IgD-negative memory B cell (primary cell): Measurements from ENCODE around the gene ATF7. TPM values are rescaled to one million over a fixed set of nuclear protein-coding genes. Genes with fewer than 3 reads are reported as not detected.

Experiments used
- H3K27ac Mint-ChIP-seq, 3 donors: one replicate each; pipeline ENCODE4 v1.8.0; 2020 to 2022; ENCODE audit warnings: mild to moderate bottlenecking in 3 of 3, mixed read lengths in 3 of 3, moderate library complexity in 1 of 3
- H3K27me3 Mint-ChIP-seq: one replicate; pipeline ENCODE4 v1.8.0; 2021; ENCODE audit warnings: mixed read lengths
- H3K36me3 Mint-ChIP-seq: one replicate; pipeline ENCODE4 v1.8.0; 2020; ENCODE audit warnings: mild to moderate bottlenecking, mixed read lengths
- H3K4me1 Mint-ChIP-seq, 3 donors: one replicate each; pipeline ENCODE4 v1.8.0; 2020 to 2022; ENCODE audit warnings: mixed read lengths in 3 of 3, mild to moderate bottlenecking in 1 of 3
- H3K4me3 Mint-ChIP-seq, 4 donors: one replicate each; pipeline ENCODE4 v1.8.0; 2020 to 2022; ENCODE audit warnings: mild to moderate bottlenecking in 4 of 4, mixed read lengths in 4 of 4, moderate library complexity in 3 of 4
- H3K9me3 Mint-ChIP-seq, 3 donors: one replicate each; pipeline ENCODE4 v1.8.0; 2020 to 2021; ENCODE audit warnings: mixed read lengths in 3 of 3, mild to moderate bottlenecking in 1 of 3
- polyA plus RNA-seq: library from polyadenylated mRNA; unstranded; fragments of 300-500 nt; fragmentation: Illumina TruSeq; gene quantifications from one replicate; pipeline ENCODE4 v1.2.3, GENCODE V29; 2021

Gene ATF7
- polyA plus RNA-seq, 1 donor from 2014 or later: 14.4 TPM

GRCh38 chr12:53493610-53494391 lies 132.4 kb downstream of the ATF7 start:
- no peaks in the 10 kb centered on the region for H3K9me3 Mint-ChIP-seq
- H3K4me1 Mint-ChIP-seq: peaks cover 19 to 24% (median 23%) of the 10 kb centered on the region in 3 donors
- H3K36me3 Mint-ChIP-seq: peaks cover 2% of the 10 kb centered on the region
- peak overlapping the region; percentile 87 to 94 (median 90) for H3K4me3 Mint-ChIP-seq
- peak overlapping the region; percentile 33 to 93 (median 92) for H3K27ac Mint-ChIP-seq
- no peaks in the 10 kb centered on the region for H3K27me3 Mint-ChIP-seq

GRCh38 chr12:53492830-53493609 lies 133.2 kb downstream of the ATF7 start:
- H3K9me3 Mint-ChIP-seq: no peaks in the 10 kb centered on the region
- H3K36me3 Mint-ChIP-seq: peaks cover 2% of the 10 kb centered on the region
- H3K4me1 Mint-ChIP-seq: peaks cover 16 to 22% (median 17%) of the 10 kb centered on the region in 3 donors
- H3K27ac Mint-ChIP-seq: peak overlapping the region; percentile 33 to 93 (median 92)
- H3K27me3 Mint-ChIP-seq: no peaks in the 10 kb centered on the region
- peak overlapping the region; percentile 87 to 94 (median 90) for H3K4me3 Mint-ChIP-seq

- peak overlapping the region; percentile 55 to 94 (median 93) for H3K27ac Mint-ChIP-seq
- H3K4me1 Mint-ChIP-seq: peaks cover 16 to 18% (median 17%) of the 10 kb centered on the region in 3 donors
- peak overlapping the region; percentile 74 to 91 (median 88) for H3K4me3 Mint-ChIP-seq
- H3K9me3 Mint-ChIP-seq: no peaks in the 10 kb centered on the region
- H3K36me3 Mint-ChIP-seq: peaks cover 2% of the 10 kb centered on the region
- H3K27me3 Mint-ChIP-seq: no peaks in the 10 kb centered on the region
These were observed 134.0 kb downstream of the ATF7 start for GRCh38 chr12:53492188-53492587.

- H3K4me3 Mint-ChIP-seq: no peak overlapping the region
- peak overlapping the region in 1 of 3 donors; percentile 14 for H3K27ac Mint-ChIP-seq
These were observed 136.8 kb downstream of the ATF7 start for GRCh38 chr12:53489242-53489864.

DNA sequence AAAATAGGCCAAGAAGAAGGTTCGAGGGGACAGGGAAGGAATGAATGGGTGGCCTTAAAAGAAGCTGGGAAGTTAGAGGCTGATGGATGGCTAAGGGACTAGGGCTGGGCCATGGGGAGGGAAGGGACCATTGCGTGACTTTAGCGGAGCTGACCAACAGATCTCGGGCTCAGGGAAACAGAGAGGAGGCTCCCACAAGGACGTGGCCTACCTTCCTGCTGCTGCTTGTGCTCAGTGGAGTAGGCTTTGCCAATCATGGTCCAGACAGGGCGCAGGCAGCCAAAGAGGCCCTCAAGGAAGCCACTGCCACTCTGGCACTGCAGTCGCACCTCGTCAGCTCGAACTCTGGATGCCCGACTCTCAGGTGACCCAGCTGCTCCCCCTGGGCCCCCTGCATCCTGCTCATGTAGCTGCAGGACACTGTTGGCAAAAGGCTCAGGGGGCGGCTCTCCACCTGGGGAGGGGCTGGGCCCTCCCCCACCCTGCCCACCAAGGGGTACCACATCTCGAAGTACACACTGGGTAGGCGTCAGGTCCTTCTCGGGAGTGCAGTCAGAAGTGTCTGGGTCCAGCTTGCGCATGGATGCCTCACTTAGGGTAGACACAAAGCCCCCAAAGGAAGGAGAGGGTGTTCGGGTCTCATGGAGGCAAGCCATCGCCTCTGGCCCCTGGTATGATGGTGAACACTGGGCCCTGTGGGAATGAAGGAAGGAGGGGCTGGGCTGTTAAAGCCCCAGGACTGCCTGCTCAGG lies 139.3 kb downstream of the ATF7 start:
- H3K36me3 Mint-ChIP-seq: no peaks in the 10 kb centered on the region
- no peak overlapping the region for H3K4me3 Mint-ChIP-seq
- H3K9me3 Mint-ChIP-seq: no peaks in the 10 kb centered on the region
- H3K27me3 Mint-ChIP-seq: no peaks in the 10 kb centered on the region
- peak overlapping the region in 2 of 3 donors; percentile 16 to 48 for H3K27ac Mint-ChIP-seq
- peaks cover 0 to 5% (median 4%) of the 10 kb centered on the region in 3 donors for H3K4me1 Mint-ChIP-seq

More at GRCh38 chr12:53489242-53489864, 136.8 kb downstream of the ATF7 start:
- H3K27me3 Mint-ChIP-seq: no peaks in the 10 kb centered on the region
- H3K4me1 Mint-ChIP-seq: peaks cover 16 to 18% (median 17%) of the 10 kb centered on the region in 3 donors
- peaks cover 2% of the 10 kb centered on the region for H3K36me3 Mint-ChIP-seq
- no peaks in the 10 kb centered on the region for H3K9me3 Mint-ChIP-seq

- no peaks in the 10 kb centered on the region for H3K9me3 Mint-ChIP-seq
- H3K27ac Mint-ChIP-seq: peak overlapping the region in 1 of 3 donors; percentile 16
- H3K4me1 Mint-ChIP-seq: peaks cover 0 to 6% (median 5%) of the 10 kb centered on the region in 3 donors
- peaks cover 2% of the 10 kb centered on the region for H3K36me3 Mint-ChIP-seq
- H3K4me3 Mint-ChIP-seq: no peak overlapping the region
- H3K27me3 Mint-ChIP-seq: no peaks in the 10 kb centered on the region
These were observed 140.0 kb downstream of the ATF7 start for GRCh38 chr12:53485955-53486735.

GRCh38 chr12:53484686-53485575 lies 141.3 kb downstream of the ATF7 start:
- peaks cover 2% of the 10 kb centered on the region for H3K36me3 Mint-ChIP-seq
- peak overlapping the region in 1 of 4 donors; percentile 32 for H3K4me3 Mint-ChIP-seq
- peak overlapping the region; percentile 16 to 82 (median 31) for H3K27ac Mint-ChIP-seq

GRCh38 chr12:53483979-53484377 lies 142.2 kb downstream of the ATF7 start:
- Mint-ChIP-seq H3K36me3 (peaks cover 2% of the 10 kb centered on the region), H3K27me3 (no peaks in the 10 kb centered on the region), H3K4me1 (peaks cover 0 to 6% (median 5%) of the 10 kb centered on the region in 3 donors), H3K27ac (peak overlapping the region in 2 of 3 donors; percentile 16 to 72), H3K4me3 (peak overlapping the region in 1 of 4 donors; percentile 32), H3K9me3 (no peaks in the 10 kb centered on the region)

More at GRCh38 chr12:53484686-53485575, 141.3 kb downstream of the ATF7 start:
- no peaks in the 10 kb centered on the region for H3K9me3 Mint-ChIP-seq
- H3K27me3 Mint-ChIP-seq: no peaks in the 10 kb centered on the region
- H3K4me1 Mint-ChIP-seq: peaks cover 0 to 6% (median 5%) of the 10 kb centered on the region in 3 donors

DNA sequence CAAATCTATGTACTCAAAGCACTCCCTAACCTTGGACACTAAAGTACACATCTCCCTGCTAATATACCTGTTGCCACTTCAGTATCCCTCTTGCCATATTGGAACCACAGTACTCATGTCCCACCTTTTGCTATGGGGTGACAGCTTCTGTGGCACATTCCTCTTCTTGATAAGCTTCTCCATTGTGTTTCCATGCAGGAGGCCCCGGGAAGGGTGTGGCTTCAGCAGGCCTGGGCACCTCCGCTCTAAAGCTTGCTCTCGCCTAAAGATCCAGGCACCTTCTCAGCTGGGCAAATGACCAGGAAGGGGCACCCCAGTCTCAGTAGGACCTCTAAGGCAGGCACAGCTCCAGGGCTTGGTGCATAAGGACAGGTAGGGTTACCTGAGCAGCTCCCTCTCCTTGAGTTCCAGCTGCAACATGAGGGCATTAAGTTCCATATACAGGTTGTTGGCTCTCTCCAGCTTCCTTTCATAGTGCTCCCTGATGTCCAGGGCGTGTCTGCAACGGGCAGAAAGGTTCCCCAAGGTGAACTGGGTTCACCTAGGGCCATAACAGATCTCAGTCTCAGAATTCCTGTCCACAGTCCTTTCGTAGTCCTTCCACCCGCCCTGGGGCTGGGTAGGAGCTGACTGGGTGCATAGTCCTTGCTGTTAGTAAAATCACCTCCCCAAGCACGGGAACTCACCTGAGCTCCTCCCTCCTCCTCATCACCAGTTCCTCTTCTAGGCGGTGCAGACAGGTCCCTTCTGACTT lies 142.8 kb downstream of the ATF7 start:
- no peaks in the 10 kb centered on the region for H3K27me3 Mint-ChIP-seq
- H3K4me1 Mint-ChIP-seq: peaks cover 0 to 6% (median 5%) of the 10 kb centered on the region in 3 donors
- no peaks in the 10 kb centered on the region for H3K9me3 Mint-ChIP-seq
- H3K36me3 Mint-ChIP-seq: peaks cover 2% of the 10 kb centered on the region
- H3K4me3 Mint-ChIP-seq: peak overlapping the region in 1 of 4 donors; percentile 32
- H3K27ac Mint-ChIP-seq: peak overlapping the region; percentile 16 to 90 (median 72)

DNA sequence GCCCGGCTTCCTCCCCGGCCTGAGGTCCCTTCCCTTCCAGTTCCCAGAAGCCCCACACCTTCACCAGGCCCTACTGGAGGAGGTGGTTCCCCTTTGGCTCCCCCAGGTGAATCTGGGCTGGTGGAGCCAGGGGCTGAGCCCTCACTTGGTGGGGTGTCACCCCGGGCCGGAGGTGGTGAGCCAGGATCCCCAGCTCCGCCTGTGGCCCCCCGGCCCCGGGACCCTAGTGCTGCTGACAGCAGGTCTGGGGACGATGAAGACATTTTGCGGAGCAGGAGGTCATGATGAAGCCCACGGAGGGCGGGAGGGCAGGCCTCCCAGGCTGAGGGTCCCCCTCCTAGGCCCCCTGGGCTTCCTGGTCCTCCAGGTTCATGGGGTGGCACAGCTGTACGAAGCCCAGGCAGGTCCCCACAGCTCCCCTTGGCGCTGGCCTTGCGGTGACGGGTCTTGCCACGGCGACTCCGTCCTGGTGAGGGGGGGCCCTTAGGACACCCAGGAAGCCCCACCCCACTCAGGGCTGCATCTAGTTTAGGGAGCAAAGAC lies 143.5 kb downstream of the ATF7 start:
- Mint-ChIP-seq H3K9me3 (no peaks in the 10 kb centered on the region), H3K36me3 (peaks cover 2% of the 10 kb centered on the region), H3K4me3 (peak overlapping the region in 1 of 4 donors; percentile 32), H3K27ac (peak overlapping the region in 1 of 3 donors; percentile 16), H3K4me1 (peaks cover 0 to 6% (median 5%) of the 10 kb centered on the region in 3 donors), H3K27me3 (no peaks in the 10 kb centered on the region)

DNA sequence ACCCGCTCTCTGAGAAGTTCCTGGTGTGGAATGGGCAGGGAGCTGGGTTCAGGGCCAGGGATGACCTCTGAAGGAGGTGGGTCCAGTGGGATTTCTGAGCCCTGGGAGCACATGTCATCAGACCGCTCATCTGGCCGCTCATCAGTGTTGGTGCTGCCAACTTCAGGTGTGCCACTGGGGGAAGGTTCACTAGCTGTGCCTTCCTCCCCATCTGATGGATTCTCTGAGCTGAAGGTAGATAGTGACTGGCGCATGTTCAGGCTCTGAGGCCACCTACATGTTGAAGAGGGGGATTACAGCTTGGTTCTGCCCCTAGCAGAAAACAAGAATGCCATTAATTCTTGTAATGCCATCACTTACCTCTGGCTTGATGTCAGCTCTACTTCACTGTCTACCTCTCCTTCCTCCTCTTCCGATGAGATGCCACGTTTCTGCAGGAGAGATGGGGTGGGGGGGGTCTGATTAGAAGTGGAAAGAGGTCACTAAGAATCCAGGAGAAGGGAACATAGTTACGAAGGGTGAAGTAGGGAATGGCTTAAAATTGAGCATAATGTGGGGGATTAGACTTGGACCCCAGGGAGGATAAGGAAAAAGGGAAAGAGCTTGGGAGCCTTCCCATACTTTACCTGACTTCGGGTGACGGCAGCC lies 144.1 kb downstream of the ATF7 start:
- Mint-ChIP-seq H3K36me3 (peaks cover 2% of the 10 kb centered on the region), H3K4me3 (no peak overlapping the region), H3K27me3 (no peaks in the 10 kb centered on the region)

More for the DNA sequence above, 144.1 kb downstream of the ATF7 start:
- H3K27ac Mint-ChIP-seq: peak overlapping the region in 2 of 3 donors; percentile 5 to 57
- peaks cover 0 to 6% (median 5%) of the 10 kb centered on the region in 3 donors for H3K4me1 Mint-ChIP-seq
- no peaks in the 10 kb centered on the region for H3K9me3 Mint-ChIP-seq
